Eye (tissue), 1 donor: ENCODE results near the gene PLXNA4.
A peak's percentile ranks its signal among the peaks of the same experiment; 100 is the strongest.

Experiments
- DNase-seq: peaks from one replicate; pipeline ENCODE4 v3.0.0-alpha.2; 2015

PLXNA4 gene

GRCh38 chr7:132345543-132346129 is 230.6 kb downstream of the PLXNA4 start:
- DNase-seq = no peak

DNA sequence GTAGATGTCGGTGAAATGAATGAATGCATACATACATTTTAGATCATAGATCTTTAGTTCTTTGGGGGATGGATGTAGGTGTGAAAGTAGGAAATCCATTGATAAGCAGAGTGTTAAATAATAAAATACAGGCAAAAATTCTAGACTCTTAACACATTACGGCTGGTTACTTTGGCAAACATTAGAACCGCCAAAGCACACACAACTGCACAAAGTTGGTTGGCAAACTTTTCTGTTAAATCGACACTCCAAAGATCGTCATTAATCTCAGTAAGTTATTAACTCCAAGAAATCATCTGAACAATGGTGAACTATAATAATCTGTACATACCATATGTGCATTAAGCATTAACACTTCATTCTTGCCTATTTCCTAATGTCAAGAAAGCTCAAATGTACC is 231.2 kb downstream of the PLXNA4 start:
- DNase-seq = no peak

DNA sequence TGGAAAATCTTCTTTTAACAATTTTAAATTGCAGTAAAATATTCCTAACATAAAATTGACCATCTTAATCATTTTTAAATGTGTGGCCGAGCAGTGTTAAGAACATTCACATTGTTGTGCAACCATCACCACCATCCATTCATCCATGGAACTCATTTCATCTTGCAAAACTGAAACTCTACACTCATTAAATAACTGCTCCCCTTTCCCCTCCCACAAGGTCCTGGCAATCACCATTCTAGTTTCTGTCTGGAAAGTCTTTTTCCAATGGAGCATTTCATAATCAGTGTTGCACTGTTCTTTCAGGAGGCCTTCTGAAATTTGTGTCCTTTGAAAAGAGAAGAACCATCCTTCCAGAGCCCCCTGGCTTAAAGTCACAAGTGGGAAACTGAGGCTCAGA is 233.1 kb downstream of the PLXNA4 start:
- no peak for DNase-seq

GRCh38 chr7:132337450-132338080 is 238.7 kb downstream of the PLXNA4 start:
- no peak for DNase-seq

- no peak for DNase-seq
Measured at GRCh38 chr7:132336797-132337196, 239.5 kb downstream of the PLXNA4 start.

GRCh38 chr7:132333301-132333700 is 243.0 kb downstream of the PLXNA4 start:
- no peak for DNase-seq

- no peak for DNase-seq
Measured at GRCh38 chr7:132328760-132329159, 247.5 kb downstream of the PLXNA4 start.

- DNase-seq = peak; percentile 39
Measured at GRCh38 chr7:132328047-132328620, 248.1 kb downstream of the PLXNA4 start.

DNA sequence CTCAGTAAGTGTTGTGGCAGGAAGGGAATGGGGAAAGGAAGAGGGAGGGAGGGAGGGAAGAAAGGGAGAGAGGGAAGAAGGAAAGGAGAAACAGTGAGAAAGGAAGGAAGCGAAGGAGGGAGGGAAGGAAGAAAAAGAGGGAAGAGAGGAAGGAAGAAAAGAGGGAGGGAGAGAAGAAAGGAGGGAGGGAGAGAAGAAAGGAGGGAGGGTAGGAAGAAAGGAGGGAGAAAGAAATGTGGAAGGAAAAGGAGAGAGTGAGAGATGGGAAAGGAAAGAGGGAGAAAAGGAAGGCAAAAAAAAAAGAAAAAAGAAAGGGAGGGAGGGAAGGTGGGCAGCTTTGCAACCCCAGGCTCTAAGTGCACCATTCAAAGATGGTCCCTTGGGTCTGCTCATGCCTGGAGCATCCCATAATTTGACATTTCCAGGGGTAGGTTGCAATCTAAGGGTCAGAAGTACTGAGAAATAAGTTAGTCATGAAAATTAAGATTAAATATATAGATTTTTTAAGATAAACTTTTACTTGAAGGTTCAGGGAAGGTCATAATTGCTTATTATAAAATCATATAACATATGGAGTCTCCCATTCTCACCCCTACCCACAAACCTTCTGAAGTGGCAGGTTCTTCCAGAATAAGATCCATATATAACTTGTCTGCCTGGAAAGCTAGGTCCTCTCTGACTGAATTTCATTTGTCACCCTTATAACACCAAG is 249.2 kb downstream of the PLXNA4 start:
- no peak for DNase-seq

DNA sequence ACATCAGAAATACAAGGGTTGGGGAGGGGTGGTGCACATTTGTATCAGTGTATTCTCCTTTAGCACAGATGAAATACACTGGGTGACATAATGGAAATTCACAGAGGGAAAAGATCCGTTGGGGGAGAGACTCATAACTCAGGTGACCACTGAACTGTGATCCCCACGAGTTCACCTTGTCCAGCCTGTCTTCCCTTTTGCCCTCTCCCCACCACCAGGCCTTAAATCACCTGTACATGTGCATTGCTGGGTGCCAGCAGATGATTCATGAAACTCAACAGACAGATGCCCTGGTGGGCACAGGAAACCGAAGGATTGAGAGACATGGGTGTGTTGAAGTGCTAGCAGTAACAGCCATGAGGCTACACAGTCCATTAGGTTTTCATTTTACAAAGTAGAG is 253.3 kb downstream of the PLXNA4 start:
- DNase-seq = no peak

GRCh38 chr7:132321387-132321786 is 254.9 kb downstream of the PLXNA4 start:
- DNase-seq = peak; percentile 64

DNA sequence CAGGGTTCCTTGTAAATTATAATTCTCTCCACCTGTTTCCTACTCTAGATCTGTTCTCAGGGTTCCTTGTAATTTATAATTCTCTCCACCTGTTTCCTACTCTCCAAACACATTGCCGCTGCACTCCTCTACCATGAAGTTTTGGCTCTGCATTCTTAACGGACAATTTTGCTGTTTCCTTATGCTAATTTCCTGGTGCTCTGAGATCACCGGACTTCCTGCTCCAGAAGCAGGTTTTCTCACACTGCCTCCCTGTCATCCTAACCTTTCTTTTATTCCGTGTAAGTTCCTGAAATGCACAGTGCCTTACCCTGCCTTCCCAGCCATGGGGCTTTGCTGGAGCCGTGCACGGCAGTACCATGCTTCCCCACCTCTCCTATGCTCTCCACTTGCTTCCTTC is 256.8 kb downstream of the PLXNA4 start:
- no peak for DNase-seq

- DNase-seq = peak; percentile 96
Measured at GRCh38 chr7:132318352-132319318, 257.6 kb downstream of the PLXNA4 start.

GRCh38 chr7:132317701-132318351 is 258.4 kb downstream of the PLXNA4 start:
- peak; percentile 67 for DNase-seq

DNA sequence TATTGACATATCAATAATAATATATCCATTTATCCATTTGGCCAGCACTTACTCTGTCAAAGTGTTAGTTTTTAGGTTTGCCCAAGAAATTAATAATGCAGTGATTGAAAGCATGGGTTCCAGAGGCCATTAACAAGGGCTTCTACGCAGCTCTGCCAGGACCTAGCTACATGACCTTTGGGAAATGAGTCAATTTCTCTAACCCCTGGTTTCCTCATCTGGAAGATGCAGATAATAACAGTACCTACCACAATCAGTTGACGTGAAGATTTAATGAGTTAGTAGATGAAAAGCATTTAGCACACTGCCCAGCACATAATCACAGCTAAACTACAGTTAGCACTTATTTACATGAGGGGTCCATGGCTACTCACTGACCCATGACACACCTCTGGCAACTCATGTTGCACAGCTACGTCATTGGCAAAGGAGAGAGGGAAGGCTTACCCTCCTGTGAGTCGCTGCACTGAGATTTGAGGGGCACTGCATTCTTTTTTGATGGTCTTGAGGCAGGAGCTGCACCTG is 263.7 kb downstream of the PLXNA4 start:
- DNase-seq = no peak

DNA sequence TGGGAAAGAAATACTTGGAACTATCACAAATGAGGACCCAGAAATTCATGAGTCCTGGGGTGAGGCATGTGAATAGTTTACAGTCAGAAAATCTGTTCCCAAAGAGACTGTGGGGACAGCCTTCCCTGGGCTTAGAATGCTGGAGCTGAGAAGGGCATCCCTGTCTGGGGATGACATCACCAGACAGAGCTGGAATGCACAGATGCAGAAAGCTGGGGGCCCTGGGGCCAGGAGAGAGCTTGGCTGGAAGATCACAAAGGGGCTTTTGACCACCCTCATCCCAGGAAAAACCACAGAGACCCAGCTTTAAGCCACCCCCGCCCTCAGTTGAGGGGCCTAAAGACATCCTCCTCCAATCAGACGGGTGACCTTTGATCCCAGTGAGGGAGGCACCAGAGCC is 264.5 kb downstream of the PLXNA4 start:
- DNase-seq = peak; percentile 58

DNA sequence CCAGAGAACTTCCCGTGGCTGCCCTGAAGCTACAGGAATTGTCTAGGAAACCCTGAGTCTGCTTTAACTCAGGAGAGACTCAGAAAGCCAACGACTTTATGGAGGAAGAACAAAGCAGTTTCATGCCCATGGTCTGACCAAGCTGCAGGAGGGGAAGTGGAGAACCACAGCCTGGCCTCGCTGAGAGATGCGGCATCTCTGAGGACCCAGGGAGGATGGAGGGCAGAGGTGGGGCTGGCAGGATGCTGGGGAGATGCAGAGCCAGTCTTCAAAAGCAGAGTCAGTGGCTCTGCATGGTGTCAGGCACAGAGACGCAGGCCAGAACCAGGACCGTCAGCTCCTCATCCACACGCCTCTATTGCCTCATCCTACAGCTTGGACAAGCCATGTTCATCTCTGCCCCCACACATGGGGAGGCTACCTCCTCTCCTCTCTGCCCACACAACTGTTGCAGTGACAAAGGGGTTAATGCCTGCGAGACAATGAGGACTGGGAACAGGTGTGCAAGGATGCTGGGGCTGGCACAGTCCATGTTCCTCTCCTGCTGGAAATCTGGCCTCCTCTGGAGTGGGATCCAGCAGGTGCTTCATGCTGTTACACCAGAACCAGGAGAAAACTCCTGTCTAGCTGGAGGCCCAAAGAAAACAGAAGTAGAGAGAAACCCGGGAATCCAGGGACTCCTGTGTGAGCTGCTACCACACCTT is 267.0 kb downstream of the PLXNA4 start:
- DNase-seq = no peak

- DNase-seq = no peak
Measured at GRCh38 chr7:132307465-132307864, 268.8 kb downstream of the PLXNA4 start.

- DNase-seq = no peak
Measured at GRCh38 chr7:132300599-132301277, 275.5 kb downstream of the PLXNA4 start.

DNA sequence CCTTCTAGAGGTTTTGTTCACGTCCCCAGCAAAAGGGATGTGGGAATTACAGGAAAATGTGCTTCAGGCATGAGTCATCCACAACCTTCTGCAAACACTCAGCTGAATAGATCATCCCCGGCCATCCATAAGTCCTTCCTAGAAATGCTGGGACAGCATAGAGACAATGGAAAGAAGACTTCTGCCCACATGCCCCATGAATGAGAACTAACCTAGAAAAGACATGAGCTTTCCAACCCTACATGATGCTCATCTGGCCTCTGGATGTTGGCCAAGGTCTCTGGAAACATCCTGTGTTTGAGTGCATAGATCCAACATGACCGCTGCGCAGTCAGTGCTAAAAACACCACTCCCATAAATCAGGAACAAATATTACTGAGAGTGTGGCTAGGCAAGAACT is 277.5 kb downstream of the PLXNA4 start:
- DNase-seq = no peak

GRCh38 chr7:132296820-132297219 is 279.4 kb downstream of the PLXNA4 start:
- DNase-seq = no peak
